GM23248 (cell line): Measurements from ENCODE around the gene CASP12.

Experiments used
- EZH2 ChIP-seq: fragments of 200-600 bp; sonication (generic); IDR thresholded peaks from 2 replicates; pipeline ENCODE4 v1.6.1; 2018; ENCODE audit warnings: antibody characterized with exemption, mild to moderate bottlenecking; ENCODE audit not compliant: insufficient read depth, poor library complexity, severe bottlenecking
- EZH2phosphoT487 ChIP-seq: fragments of 200-600 bp; sonication (generic); IDR thresholded peaks from 2 replicates; pipeline ENCODE4 v1.6.1; 2018; ENCODE audit warnings: antibody characterized with exemption, moderate library complexity, mild to moderate bottlenecking, low read depth; ENCODE audit not compliant: insufficient read depth

GRCh38 chr11:104855965-104856364 lies 42.3 kb downstream of the CASP12 start:
- TF ChIP-seq EZH2 (no peak), EZH2phosphoT487 (no peak)
